Keratinocyte (primary cell): Measurements from ENCODE around the gene SH3PXD2B.

ENCODE experiments used
- EZH2 ChIP-seq: IDR thresholded peaks from one replicate; pipeline ENCODE4 v1.6.1; 2012; ENCODE audit warnings: inconsistent platforms, mild to moderate bottlenecking, low read length, moderate library complexity
- TF ChIP-seq, protein P1 (sequence below), 3 experiments: IDR thresholded peaks in 1 of 3; conservative IDR thresholded peaks in 1 of 3; optimal IDR thresholded peaks in 1 of 3; 2 replicates in 2 of 3; 3 replicates in 1 of 3; pipeline versions ENCODE3 to v1.5.1; 2011; ENCODE audit warnings: low read length in 3 of 3, mild to moderate bottlenecking in 3 of 3, moderate library complexity in 2 of 3, control low read depth in 1 of 3, inconsistent platforms in 1 of 3; ENCODE audit not compliant: insufficient read depth in 2 of 3; ENCODE audit errors: extremely low read depth in 1 of 3

GRCh38 chr5:172453986-172454357 lies 353 bp downstream of the SH3PXD2B start:
- TF ChIP-seq, protein P1, sequence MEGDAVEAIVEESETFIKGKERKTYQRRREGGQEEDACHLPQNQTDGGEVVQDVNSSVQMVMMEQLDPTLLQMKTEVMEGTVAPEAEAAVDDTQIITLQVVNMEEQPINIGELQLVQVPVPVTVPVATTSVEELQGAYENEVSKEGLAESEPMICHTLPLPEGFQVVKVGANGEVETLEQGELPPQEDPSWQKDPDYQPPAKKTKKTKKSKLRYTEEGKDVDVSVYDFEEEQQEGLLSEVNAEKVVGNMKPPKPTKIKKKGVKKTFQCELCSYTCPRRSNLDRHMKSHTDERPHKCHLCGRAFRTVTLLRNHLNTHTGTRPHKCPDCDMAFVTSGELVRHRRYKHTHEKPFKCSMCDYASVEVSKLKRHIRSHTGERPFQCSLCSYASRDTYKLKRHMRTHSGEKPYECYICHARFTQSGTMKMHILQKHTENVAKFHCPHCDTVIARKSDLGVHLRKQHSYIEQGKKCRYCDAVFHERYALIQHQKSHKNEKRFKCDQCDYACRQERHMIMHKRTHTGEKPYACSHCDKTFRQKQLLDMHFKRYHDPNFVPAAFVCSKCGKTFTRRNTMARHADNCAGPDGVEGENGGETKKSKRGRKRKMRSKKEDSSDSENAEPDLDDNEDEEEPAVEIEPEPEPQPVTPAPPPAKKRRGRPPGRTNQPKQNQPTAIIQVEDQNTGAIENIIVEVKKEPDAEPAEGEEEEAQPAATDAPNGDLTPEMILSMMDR (optimal IDR thresholded peaks at IDR 0.05 in 1 of 3, IDR thresholded peaks at IDR 0.05 in 1 of 3, conservative IDR thresholded peaks at IDR 0.05 in 1 of 3; ENCODE audit: extremely low read depth in 1 of 3, insufficient read depth in 2 of 3, low read length in 3 of 3): no peak
- no peak for TF ChIP-seq EZH2
